HG03558 (cell line): ENCODE measurements around the gene MCHR1.

Source experiments
- ATAC-seq: cut with Tn5 transposase; IDR thresholded peaks from one replicate; pipeline ENCODE4 v1.9.1; 2021; ENCODE audit warnings: moderate number of reproducible peaks; ENCODE audit not compliant: unreplicated experiment; ENCODE audit errors: extremely low read depth

MCHR1 gene

GRCh38 chr22:40679249-40679963 is at the start of gene MCHR1:
Gene MCHR1 (plus strand): TSS chr22:40679484. CDS start chr22:40679653, 169 bp downstream.
- no peak for ATAC-seq

- ATAC-seq: no peak
Observed at GRCh38 chr22:40631925-40632324, 47.4 kb upstream of the MCHR1 start.

DNA sequence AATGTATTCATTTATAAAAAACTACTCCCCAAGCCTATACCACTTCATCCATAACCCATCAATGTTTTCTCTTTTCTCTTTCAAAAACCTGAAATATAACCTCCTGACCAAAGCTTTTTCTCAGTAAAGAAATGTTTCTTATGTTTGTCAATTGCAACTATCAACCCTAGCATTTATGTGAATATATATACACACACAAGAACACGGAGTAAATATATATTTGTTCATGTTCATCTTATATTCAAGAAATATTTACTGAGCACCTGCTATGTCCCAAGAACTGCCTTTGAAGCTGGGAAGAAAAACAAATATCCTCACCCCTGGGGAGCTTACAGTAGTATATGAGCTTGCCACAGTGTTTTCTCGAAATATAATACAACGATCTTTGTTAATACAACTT is 46.2 kb upstream of the MCHR1 start:
- ATAC-seq: no peak

DNA sequence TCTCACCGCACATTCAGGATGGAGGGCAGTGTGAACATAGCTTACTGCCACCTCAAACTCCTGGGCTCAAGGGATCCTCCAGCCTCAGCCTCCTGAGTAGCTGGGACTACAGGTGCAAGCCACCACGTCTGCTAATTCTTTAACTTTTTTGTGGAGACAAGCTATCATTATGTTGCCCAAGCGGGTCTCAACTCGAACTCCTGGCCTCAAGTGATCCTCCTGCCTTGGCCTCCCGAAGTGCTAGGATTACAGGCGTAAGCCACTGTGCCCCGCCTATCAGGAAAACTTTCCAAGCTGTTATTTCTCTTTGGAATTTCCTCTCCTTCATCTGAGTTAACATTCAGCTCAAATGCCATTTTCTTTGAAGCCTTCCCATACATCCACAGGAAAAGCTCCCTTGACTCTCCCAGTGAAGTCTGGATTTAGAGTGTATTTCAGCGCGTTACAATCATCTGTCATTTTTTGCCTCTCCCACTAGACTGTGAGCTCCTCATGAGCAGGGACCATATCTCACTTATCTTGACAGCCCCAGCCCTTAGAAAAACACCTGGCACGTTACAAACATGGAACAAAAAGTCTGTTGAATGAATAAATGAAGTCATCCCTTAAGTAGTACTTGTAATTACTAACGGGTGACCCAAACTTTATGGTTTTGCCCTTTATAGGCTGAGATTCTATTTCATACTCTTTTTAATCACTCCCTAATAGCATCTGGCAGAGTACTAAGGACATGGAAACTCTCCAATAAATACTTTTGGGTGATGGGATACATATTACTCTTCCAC is 45.0 kb upstream of the MCHR1 start:
- ATAC-seq: no peak

DNA sequence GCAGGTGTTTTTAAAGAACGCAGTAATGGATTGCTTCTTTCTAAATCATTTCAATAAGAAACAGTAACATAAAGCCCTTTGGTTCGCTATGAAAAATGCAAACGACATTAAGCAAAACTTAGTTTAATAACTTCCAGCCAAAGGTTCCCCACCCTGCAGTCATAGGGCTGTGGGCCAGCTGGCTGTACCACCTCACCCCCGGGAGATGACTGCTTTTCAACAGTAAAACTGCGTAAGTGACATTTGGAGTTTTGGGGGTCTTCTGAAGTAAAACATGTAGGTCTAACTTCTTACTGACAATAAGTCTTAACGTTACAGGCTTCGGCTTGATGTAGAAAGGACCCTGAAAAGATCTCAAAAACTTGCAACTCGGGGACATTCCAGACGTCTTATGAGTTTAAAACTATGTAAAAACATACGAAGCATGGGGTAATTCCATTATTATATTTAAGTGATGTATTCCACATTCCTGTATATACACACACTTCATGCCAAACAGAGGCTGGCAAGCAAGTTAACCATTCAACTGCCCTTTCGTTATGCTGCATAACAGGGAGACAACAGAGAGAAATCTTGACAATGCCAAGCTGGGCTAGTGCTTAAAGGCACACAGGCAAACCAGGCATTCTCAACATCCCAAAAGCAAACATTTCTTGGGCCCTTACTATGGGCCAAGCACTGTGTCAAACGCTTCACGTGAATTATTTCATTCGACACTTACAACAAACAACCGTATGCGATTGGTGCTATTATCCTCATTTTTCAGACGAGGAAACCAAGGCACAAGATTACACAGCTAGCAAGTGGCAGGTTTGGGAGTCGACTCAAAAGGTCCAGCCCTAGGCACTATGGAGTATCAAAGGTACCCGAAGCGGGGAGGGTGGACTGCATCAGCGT is 44.0 kb upstream of the MCHR1 start:
- no peak for ATAC-seq

DNA sequence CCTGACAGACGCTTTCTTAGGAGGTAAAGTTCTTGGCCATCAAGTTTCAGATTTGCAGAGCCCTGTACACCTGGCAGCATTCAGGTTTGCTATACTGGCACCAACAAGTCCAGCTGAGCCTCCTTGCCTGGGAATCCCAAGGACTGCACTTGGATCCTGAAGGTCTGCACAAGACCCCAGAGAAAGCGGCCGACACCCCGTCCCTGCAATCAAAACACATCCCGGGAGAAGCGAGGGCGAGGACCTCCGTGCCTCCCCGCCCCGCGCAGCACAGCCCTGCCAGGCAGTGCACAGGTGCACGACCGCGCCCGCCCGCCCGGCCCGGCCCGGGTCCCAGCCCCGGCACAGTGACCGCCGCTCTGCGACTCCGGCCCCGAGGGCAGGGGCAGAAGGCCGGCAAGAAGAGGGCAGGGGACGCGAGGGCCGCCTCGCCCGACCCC is 43.3 kb upstream of the MCHR1 start:
- ATAC-seq: no peak

- ATAC-seq: peak; percentile 81
Observed at GRCh38 chr22:40636380-40637182, 42.7 kb upstream of the MCHR1 start, which contains the start of gene MRTFA. Gene MRTFA (minus strand): TSS chr22:40636719.

- no peak for ATAC-seq
Observed at GRCh38 chr22:40637183-40638150, 41.8 kb upstream of the MCHR1 start.

GRCh38 chr22:40638261-40638660 is 41.0 kb upstream of the MCHR1 start:
- ATAC-seq: no peak

DNA sequence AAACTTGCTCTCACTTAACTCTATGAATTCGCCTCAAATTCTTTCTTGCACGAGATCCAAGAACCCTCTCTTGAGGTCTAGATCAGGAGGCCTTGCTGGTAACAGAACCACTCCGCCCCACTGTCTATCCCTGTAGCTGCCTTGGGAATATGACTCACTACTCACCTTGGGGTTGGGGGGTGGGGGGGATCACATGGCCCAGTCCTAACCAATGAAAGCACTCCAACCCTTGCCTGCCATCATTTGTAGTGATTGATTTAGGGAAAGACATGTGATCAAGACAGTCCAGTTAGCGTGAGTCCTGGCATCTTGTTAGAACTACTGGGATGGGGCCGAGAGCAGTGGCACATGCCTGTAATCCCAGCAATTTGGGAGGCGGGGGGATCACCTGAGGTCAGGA is 38.0 kb upstream of the MCHR1 start:
- no peak for ATAC-seq

- ATAC-seq: no peak
Observed at GRCh38 chr22:40642316-40642715, 37.0 kb upstream of the MCHR1 start.

- ATAC-seq: no peak
Observed at GRCh38 chr22:40645579-40646197, 33.6 kb upstream of the MCHR1 start.

DNA sequence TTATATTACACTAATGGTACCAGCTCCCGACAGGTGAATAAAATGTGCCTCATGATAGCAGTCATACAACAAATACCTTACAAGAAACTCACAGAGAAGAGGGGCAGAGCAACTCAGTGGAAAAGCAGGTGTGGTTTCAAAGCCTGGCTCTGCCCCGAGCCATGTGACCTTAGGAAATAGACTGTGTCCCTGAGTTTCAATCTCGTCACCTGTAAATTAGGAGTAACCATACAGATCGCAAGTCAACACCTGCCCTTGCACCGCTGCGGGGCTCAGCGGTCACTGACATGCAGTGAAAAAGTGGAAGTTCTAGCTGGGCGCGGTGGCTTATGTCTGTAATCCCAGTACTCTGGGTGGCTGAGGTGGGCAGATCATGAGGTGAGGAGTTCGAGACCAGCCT is 30.9 kb upstream of the MCHR1 start:
- ATAC-seq: no peak

- no peak for ATAC-seq
Observed at GRCh38 chr22:40651057-40651456, 28.2 kb upstream of the MCHR1 start.

DNA sequence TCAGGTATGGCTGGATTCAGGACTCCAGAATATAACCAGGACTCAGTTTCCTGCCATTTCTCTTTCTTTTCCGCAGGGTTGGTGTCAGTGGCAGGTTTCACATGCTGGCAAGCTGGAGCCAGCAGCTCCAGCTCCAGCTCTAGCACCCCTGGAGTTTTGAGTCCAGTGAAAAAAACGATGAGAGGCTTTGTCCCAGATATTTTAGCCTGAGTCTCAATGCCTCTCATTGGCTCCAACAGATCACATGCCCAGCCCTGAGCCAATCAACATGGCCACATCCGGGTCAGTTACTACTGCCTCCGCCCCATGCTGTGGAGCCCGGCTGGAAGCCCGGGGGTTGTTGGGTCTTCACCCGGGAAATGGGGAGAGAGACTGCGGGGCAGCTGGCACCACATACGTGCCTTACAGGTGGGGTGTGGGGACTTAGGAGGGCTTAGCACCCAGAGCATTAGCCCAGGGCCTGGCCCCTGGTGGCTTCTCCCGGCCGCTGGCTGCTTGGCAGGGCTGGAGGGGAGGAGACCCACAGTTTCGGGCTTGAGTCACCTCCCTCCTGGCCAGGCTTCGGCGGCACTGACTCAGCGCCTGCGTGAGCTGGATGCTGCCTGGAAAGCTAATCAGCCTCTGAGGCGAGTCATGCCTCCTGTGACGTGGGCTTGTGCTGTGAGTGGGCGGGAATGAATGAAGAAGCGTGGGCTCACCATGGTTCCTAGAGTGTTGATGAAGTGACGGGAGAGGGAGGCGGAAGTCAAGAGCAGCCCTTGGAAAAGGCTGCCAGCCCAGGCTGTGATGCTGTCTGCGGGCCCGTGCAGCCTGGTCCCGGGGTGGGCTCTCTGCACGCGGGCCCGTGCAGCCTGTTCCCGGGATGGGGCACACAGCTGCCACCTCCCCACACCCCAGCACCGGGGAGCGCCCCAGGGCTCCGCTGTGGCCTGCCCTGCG is 27.5 kb upstream of the MCHR1 start:
- ATAC-seq: peak; percentile 37

GRCh38 chr22:40653361-40653760 is 25.9 kb upstream of the MCHR1 start:
- ATAC-seq: no peak

GRCh38 chr22:40654522-40655167 is 24.6 kb upstream of the MCHR1 start:
- no peak for ATAC-seq
